Dermis blood vessel endothelial cell (primary cell): ENCODE results near the gene SGO2. TPM values are rescaled to one million over a fixed set of nuclear protein-coding genes. Genes with fewer than 3 reads are reported as not detected.
A peak's percentile ranks its signal among the peaks of the same experiment; 100 is the strongest.

Experiments used
- DNase-seq: peaks from one replicate; pipeline ENCODE4 v3.0.0; 2010
- total RNA-seq: library from RNA; depleted of rRNA; stranded (reverse); fragments of >200 nt; gene quantifications from 2 replicates; pipeline ENCODE4 v1.2.3, GENCODE V29; 2014

Gene SGO2, protein sequence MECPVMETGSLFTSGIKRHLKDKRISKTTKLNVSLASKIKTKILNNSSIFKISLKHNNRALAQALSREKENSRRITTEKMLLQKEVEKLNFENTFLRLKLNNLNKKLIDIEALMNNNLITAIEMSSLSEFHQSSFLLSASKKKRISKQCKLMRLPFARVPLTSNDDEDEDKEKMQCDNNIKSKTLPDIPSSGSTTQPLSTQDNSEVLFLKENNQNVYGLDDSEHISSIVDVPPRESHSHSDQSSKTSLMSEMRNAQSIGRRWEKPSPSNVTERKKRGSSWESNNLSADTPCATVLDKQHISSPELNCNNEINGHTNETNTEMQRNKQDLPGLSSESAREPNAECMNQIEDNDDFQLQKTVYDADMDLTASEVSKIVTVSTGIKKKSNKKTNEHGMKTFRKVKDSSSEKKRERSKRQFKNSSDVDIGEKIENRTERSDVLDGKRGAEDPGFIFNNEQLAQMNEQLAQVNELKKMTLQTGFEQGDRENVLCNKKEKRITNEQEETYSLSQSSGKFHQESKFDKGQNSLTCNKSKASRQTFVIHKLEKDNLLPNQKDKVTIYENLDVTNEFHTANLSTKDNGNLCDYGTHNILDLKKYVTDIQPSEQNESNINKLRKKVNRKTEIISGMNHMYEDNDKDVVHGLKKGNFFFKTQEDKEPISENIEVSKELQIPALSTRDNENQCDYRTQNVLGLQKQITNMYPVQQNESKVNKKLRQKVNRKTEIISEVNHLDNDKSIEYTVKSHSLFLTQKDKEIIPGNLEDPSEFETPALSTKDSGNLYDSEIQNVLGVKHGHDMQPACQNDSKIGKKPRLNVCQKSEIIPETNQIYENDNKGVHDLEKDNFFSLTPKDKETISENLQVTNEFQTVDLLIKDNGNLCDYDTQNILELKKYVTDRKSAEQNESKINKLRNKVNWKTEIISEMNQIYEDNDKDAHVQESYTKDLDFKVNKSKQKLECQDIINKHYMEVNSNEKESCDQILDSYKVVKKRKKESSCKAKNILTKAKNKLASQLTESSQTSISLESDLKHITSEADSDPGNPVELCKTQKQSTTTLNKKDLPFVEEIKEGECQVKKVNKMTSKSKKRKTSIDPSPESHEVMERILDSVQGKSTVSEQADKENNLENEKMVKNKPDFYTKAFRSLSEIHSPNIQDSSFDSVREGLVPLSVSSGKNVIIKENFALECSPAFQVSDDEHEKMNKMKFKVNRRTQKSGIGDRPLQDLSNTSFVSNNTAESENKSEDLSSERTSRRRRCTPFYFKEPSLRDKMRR
- total RNA-seq = 4.9 and 15.9 TPM in 2 replicates

- DNase-seq = peak; percentile 95
Measured at GRCh38 chr2:200525882-200526651, at the start of gene SGO2. SGO2 (plus strand) TSS chr2:200526207; CDS start chr2:200532976, 6,769 bp downstream.

DNA sequence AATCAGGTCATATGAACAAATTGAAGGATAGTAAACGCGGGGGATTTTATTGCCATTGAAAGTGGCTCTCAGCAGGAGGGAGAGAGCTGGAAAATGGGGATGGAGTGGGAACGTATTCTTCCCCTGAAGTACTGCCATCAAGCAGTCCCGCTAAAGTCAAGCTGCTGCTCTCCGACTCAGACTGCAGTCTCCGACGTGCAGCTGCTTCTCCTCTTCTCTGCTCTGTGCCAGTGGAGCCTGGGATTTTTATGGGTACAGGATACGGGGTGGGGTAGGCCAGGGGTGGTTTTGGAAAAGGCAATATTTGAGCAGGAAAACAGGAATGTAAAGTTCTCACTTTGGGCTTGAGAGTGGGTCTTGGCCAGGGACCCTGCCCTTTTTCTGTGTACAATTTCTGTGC lies 49.2 kb upstream of the SGO2 start:
- DNase-seq = no peak

DNA sequence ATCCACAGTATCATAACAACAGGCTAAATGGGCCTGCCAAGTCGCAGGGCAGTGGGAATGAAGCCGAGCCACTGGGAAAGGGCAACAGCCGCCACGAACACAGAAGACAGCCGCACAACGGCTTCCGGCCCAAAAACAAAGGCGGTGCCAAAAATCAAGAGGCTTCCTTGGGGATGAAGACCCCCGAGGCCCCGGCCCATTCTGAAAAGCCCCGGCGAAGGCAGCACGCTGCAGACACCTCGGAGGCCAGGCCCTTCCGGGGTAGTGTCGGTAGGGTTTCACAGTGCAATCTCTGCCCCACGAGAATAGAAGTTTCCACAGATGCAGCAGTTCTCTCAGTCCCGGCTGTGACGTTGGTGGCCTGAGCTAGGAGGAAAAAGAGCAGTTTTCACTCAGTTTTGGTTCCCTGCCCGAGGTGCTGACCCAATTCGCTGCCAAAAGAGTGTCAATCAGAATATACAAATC lies 48.3 kb upstream of the SGO2 start:
- no peak for DNase-seq

DNA sequence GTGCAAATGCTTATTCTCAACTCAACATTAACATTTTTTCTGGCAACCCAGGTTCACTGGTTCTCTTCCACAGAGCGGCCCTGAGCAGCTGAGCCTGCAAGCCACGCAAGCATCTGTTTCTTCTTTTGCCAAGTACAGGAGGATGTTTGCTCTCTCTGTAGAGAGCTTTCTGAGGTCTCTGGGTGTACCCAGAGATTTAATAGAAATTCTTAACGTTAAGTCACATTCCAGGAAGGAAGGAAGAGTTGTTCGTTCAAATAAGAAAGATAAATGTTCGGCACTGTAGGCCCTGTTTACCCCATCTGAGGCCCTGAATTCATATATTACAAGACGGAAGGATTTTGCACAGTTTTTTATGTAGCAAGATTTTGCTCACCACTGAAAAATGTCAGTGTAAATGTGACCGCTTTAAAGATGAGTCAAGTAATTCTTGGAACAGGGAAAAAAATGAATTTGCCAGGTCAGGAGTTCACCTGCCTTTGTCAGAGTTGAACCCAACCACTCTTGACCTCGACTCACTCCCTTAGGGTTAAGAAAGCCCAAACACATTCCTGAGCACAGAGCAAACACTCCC lies 46.2 kb upstream of the SGO2 start:
- no peak for DNase-seq

DNA sequence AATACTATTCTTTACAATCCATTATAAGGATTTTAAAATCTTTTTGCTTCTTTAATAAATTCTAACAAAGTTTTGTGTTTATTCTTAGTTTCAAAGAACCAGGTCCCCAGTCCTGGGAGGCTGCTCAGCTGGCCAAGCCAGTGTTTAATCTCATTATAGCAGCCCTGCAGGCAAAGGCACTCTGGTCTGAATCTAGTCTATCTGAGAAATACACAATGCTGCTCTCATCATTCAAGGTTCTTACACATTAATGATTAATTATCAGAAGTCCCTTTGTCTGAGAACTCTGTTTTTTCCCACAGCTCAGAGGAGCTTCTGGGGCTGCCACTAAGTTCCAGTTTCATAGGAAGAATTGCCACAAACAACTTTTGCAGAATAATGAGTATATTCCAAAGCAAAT lies 43.8 kb upstream of the SGO2 start:
- DNase-seq = no peak

- DNase-seq = peak; percentile 41
Measured at GRCh38 chr2:200483729-200484198, 42.2 kb upstream of the SGO2 start.

DNA sequence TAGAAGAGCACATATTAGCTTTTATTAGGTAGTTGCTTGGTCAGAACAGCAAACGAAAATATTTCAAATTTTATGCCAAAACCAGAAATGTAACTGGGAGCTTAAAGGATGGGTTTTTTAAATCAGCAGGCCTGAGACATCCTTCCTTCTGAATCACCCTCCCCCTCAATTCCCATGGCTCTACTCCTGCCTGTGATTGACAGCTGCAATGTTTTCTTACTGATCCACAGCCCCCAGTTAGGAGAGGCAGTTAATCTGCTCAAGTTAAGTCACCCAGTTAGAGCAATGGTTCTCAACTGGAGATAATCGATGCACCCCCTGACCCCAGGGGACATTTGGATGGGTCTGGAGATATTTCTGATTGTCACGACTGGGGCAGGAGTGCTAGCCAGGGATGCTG lies 41.1 kb upstream of the SGO2 start:
- DNase-seq = no peak

DNA sequence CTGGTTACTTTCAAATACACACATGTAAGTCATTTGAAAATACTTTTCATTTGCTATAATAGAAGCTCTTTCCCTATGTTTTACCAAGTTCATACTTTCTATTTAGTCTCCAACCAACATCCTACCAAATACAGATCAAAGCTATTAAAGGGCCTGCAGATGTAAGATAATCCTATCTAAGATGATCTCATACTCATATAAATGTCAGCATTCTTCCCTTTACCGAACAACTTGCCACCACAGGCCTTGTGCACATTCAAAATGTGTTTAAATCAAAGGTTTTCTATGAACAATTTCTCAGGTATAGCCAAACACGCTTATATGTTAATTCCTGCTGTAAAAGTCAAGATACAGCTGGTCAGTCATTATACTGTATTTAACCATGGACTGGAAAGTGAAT lies 39.5 kb upstream of the SGO2 start:
- DNase-seq = no peak

DNA sequence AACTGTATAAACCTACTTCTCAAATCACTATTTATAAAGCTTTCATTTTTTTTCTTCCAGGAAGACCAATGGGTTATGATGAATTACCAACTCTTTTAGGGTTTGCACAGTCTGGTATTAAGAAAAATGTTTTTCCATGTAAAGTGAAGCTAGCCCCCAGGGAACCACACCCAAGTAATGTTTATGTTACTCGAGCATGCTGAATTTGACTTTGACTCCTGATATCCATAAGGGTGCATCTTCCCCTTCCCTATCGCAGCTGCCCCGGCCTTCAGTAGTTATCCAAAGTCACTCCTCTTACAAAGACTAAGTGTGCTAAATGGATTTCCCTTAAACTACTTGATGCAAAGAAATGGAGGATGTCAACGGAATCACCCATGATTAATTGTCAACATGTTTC lies 37.8 kb upstream of the SGO2 start:
- DNase-seq = no peak

GRCh38 chr2:200490001-200490400 lies 36.0 kb upstream of the SGO2 start:
- DNase-seq = no peak

- DNase-seq = no peak
Measured at GRCh38 chr2:200492656-200493055, 33.4 kb upstream of the SGO2 start.

- no peak for DNase-seq
Measured at GRCh38 chr2:200494048-200494447, 32.0 kb upstream of the SGO2 start.

DNA sequence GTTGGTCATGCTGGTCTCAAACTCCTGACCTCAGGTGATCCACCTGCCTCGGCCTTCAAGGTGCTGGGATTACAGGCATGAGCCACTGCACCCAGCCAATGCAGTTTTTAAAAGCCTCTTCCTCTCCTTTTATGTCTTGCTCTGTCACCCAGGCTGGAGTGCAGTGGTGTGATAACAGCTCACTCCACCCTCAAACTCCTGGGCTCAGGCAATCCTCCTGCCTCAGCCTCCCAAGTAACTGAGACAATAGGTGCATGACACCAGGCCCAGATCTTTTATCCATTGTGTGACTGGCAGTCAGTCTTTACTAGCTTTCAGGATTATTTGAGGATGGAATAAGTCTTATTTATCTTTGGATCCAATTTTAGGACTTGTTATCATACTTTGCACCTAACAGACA lies 29.3 kb upstream of the SGO2 start:
- DNase-seq = no peak

- no peak for DNase-seq
Measured at GRCh38 chr2:200498402-200499162, 27.4 kb upstream of the SGO2 start.

DNA sequence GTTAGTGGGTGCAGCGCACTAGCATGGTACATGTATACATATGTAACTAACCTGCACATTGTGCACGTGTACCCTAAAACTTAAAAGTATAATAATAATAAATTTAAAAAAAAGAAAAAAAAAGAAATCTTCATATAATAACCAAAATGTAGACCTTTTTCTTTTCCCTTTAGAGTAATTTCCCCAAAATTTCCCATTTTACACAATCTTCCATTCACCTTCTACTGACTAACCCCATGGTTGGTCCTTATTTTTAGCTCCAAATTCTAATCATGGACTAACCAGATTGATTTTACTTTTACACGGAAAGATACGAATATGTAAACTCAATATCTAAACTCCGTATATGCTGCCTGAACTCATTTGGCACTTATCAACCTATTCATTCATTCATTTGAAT lies 23.8 kb upstream of the SGO2 start:
- DNase-seq = no peak

DNA sequence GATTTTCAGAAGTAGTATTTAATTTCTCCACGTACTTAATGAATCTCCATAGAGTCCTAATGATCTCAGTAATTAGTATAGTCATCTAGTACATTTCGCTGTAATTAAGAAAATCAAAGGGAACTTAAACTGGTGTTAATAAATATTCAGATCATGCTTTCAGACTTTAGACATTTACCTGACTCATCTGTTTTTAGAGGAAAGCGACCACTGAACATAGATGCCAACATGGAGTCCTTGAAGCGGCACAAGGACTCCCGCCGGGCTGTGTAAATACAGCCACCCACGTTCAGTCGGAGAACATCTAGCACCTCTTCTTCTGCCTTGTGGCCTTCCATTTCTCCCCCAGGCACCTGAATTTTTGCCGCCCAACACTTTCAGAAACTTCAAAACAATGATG lies 19.3 kb upstream of the SGO2 start:
- no peak for DNase-seq

- DNase-seq = no peak
Measured at GRCh38 chr2:200507179-200507578, 18.8 kb upstream of the SGO2 start.

GRCh38 chr2:200509235-200509611 lies 16.8 kb upstream of the SGO2 start:
- peak; percentile 24 for DNase-seq

- peak; percentile 92 for DNase-seq
Measured at GRCh38 chr2:200509612-200510433, 16.2 kb upstream of the SGO2 start, which contains the start of gene KCTD18. KCTD18 (minus strand) TSS chr2:200510068; CDS start chr2:200507016, 3,052 bp downstream.

- no peak for DNase-seq
Measured at GRCh38 chr2:200515155-200515554, 10.9 kb upstream of the SGO2 start.
